Nephron progenitor cell (in vitro differentiated cells): Measurements from ENCODE around the gene CLIP1.
"Not testable (repeated sequence)": the region's sequence is repeated elsewhere in the genome, so short reads cannot be mapped to it uniquely, and the experiment has no call there.

Experiments
- DNase-seq: peaks from one replicate; pipeline ENCODE4 v3.0.0; 2021
- H3K27ac Mint-ChIP-seq: 2 replicates; pipeline ENCODE4 v1.8.0; 2021; ENCODE audit warnings: mild to moderate bottlenecking, moderate library complexity, mixed read lengths
- H3K27me3 Mint-ChIP-seq: 2 replicates; pipeline ENCODE4 v1.8.0; 2021; ENCODE audit warnings: mild to moderate bottlenecking, low read depth, mixed read lengths; ENCODE audit not compliant: poor library complexity
- H3K36me3 Mint-ChIP-seq: 2 replicates; pipeline ENCODE4 v1.8.0; 2021; ENCODE audit warnings: low read depth, mixed read lengths
- H3K4me1 Mint-ChIP-seq: 2 replicates; pipeline ENCODE4 v1.8.0; 2021; ENCODE audit warnings: mixed read lengths
- H3K4me3 Mint-ChIP-seq: 2 replicates; pipeline ENCODE4 v1.8.0; 2021; ENCODE audit warnings: mild to moderate bottlenecking, moderate library complexity, mixed read lengths
- H3K9me3 Mint-ChIP-seq: 2 replicates; pipeline ENCODE4 v1.8.0; 2021; ENCODE audit warnings: mild to moderate bottlenecking, moderate library complexity, mixed read lengths
- TF ChIP-seq, protein P1 (sequence below): fragments of 200-600 bp; sonication (generic); IDR thresholded peaks from 2 replicates; pipeline ENCODE4 v1.5.0; 2021; ENCODE audit warnings: antibody characterized with exemption

Gene CLIP1

DNA sequence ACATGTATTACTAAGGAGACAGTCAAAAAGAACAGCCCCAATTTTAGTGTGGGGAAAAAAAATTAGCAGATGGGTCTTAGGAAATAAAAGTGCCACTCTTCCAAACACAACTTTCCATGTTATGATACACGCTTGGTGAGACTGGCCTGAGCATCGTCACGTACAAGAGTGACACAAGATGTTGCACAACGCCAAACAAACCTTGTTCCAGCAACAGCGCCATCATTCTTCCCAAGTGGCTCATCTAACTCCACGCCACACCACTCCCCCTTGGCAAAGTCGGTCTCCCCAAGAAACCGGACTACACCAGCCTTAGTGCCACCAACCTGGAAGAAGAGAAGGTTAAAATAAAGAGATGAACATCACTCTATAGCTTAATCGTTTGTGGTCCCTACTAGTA is 58.7 kb downstream of the CLIP1 start:
- peaks cover 63% of the 10 kb centered on the region for H3K36me3 Mint-ChIP-seq
- no peaks in the 10 kb centered on the region for H3K9me3 Mint-ChIP-seq
- peaks cover 16% of the 10 kb centered on the region for H3K4me1 Mint-ChIP-seq
- H3K4me3 Mint-ChIP-seq: no peak overlapping the region
- no peaks in the 10 kb centered on the region for H3K27me3 Mint-ChIP-seq
- H3K27ac Mint-ChIP-seq: no peak overlapping the region
- TF ChIP-seq, protein P1, sequence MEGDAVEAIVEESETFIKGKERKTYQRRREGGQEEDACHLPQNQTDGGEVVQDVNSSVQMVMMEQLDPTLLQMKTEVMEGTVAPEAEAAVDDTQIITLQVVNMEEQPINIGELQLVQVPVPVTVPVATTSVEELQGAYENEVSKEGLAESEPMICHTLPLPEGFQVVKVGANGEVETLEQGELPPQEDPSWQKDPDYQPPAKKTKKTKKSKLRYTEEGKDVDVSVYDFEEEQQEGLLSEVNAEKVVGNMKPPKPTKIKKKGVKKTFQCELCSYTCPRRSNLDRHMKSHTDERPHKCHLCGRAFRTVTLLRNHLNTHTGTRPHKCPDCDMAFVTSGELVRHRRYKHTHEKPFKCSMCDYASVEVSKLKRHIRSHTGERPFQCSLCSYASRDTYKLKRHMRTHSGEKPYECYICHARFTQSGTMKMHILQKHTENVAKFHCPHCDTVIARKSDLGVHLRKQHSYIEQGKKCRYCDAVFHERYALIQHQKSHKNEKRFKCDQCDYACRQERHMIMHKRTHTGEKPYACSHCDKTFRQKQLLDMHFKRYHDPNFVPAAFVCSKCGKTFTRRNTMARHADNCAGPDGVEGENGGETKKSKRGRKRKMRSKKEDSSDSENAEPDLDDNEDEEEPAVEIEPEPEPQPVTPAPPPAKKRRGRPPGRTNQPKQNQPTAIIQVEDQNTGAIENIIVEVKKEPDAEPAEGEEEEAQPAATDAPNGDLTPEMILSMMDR: no peak
- DNase-seq: no peak

DNA sequence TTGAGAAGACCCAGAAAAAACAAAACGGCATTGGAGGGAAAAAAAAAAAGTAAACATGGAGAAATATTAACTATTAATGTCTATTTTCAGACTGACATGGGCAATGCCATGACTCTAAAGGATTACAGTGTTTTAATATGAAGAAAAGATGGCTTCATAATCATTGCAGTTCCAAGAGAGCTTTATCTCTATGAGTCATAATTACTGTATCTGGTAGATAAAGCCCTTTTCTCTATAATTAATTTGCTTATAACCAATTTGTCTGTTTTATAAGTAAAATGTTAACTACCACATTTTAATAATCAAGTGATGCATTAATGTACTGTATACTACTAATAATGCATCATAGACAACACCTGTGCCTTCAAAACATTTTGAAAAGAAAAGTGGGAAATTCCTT is 59.7 kb downstream of the CLIP1 start:
- no peak for DNase-seq
- Mint-ChIP-seq H3K4me1 (peaks cover 10% of the 10 kb centered on the region), H3K27me3 (no peaks in the 10 kb centered on the region), H3K27ac (no peak overlapping the region), H3K9me3 (no peaks in the 10 kb centered on the region), H3K36me3 (peaks cover 59% of the 10 kb centered on the region), H3K4me3 (no peak overlapping the region)
- TF ChIP-seq, protein P1: no peak

DNA sequence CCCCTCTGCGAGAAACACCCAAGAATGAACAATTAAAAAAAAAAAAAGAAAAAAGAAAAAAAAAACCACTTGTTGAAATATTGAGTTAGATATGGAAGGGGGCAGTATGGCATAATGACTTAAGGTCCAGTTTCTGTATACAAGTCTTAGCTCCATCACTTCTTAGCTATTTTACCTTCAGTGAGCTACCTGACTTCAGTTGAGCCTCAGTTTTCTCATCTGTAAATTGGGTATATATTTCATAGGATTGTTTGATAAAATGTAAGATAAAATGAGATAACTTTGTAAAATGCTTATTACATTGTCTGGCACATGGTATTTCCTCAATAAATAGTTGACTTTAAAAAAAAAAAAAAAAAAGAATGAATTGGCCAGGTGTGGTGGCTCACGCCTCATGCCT is 64.1 kb downstream of the CLIP1 start:
- not testable (repeated sequence) for DNase-seq, H3K4me3 Mint-ChIP-seq, H3K9me3 Mint-ChIP-seq, H3K4me1 Mint-ChIP-seq, H3K27me3 Mint-ChIP-seq, H3K27ac Mint-ChIP-seq
- peaks cover 65% of the 10 kb centered on the region for H3K36me3 Mint-ChIP-seq

DNA sequence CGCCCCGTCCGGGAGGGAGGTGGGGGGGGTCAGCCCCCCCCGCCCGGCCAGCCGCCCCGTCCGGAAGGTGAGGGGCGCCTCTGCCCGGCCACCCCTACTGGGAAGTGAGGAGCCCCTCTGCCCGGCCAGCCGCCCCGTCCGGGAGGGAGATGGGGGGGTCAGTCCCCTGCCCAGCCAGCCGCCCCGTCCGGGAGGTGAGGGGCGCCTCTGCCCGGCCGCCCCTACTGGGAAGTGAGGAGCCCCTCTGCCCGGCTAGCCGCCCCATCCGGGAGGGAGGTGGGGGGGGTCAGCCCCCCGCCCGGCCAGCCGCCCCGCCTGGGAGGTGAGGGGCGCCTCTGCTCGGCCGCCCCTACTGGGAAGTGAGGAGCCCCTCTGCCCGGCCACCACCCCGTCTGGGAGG is 64.9 kb downstream of the CLIP1 start:
- H3K36me3 Mint-ChIP-seq: peaks cover 63% of the 10 kb centered on the region
- H3K27me3 Mint-ChIP-seq, H3K9me3 Mint-ChIP-seq, H3K4me1 Mint-ChIP-seq, H3K27ac Mint-ChIP-seq, DNase-seq, H3K4me3 Mint-ChIP-seq: not testable (repeated sequence)

DNA sequence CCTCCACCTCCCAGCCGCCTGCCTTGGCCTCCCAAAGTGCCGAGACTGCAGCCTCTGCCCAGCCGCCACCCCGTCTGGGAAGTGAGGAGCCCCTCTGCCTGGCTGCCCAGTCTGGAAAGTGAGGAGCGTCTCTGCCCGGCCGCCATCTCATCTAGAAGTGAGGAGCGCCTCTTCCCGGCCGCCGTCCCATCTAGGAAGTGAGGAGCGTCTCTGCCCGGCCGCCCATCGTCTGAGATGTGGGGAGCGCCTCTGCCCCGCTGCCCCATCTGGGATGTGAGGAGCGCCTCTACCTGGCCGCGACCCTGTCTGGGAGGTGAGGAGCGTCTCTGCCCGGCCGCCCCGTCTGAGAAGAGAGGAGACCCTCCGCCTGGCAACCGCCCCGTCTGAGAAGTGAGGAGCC is 65.5 kb downstream of the CLIP1 start:
- H3K9me3 Mint-ChIP-seq, H3K27ac Mint-ChIP-seq, DNase-seq, H3K27me3 Mint-ChIP-seq, H3K4me1 Mint-ChIP-seq, H3K4me3 Mint-ChIP-seq: not testable (repeated sequence)
- H3K36me3 Mint-ChIP-seq: peaks cover 67% of the 10 kb centered on the region

DNA sequence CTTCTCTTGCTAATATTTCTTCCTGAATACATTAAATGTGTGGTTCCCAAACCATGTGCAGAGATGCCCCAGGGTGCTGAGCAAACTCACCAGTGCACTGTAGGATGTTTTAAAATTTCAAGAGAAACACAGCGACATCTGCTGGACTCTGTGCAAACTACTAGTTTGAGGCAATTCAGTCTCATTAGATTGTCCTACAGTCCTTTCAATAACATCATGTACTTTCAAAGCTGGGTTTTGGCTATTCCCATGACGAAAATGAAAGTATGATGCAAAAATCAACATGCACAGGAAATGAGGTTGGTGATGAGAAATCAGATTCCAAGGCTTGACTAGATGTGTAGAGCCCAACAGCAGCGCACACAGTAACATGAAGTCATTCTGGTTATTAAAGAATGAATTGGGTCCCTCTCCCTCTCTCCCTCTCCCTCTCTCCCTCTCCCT is 66.3 kb downstream of the CLIP1 start:
- TF ChIP-seq, protein P1: peak; percentile 71
- peak; percentile 41 for DNase-seq
- Mint-ChIP-seq H3K27ac (peak overlapping the region; percentile 52), H3K36me3 (peaks cover 65% of the 10 kb centered on the region), H3K4me1 (peaks cover 5% of the 10 kb centered on the region), H3K9me3 (peaks cover 5% of the 10 kb centered on the region), H3K4me3 (no peak overlapping the region), H3K27me3 (no peaks in the 10 kb centered on the region)

DNA sequence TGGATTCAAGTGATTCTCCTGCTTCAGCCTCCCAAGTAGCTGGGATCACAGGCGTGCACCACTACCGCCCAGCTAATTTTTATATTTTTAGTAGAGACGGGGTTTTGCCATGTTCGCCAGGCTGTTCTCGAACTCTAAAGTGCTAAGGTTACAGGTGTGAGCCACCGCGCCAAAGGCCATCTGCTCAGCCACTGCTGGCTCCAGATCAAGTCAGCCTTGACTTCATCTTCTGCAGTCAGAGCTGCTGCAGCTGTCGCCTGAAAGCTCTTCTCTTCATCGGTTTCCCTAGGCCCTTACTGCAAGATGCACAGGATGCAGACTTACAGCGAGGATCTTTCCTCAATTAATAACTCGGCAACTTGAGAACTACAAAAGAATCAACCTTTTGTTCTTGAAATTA is 66.8 kb downstream of the CLIP1 start:
- Mint-ChIP-seq H3K36me3 (peaks cover 65% of the 10 kb centered on the region), H3K9me3 (peaks cover 5% of the 10 kb centered on the region), H3K27ac (no peak overlapping the region), H3K27me3 (no peaks in the 10 kb centered on the region), H3K4me1 (peaks cover 5% of the 10 kb centered on the region), H3K4me3 (no peak overlapping the region)
- no peak for DNase-seq
- TF ChIP-seq, protein P1: no peak
